ENCODE measurements around the gene METTL15.

- TF ChIP-seq POLR2AphosphoS5 (IDR thresholded peaks at IDR 0.05; ENCODE audit: insufficient read depth in 1 of 2, low read depth in 1 of 2) (no peak), POLR2A (IDR thresholded peaks at IDR 0.05) (no peak), CTCF (IDR thresholded peaks at IDR 0.05) (no peak)
These were observed 115.4 kb downstream of the METTL15 start for GRCh38 chr11:28223577-28223976.

All from vagina (tissue), 2 donors.